OCI-LY7 (cell line): Measurements from ENCODE around the gene ARIH2. TPM values are rescaled to one million over a fixed set of nuclear protein-coding genes. Genes with fewer than 3 reads are reported as not detected.

ENCODE experiments used
- BruUV-seq: library from RNA; stranded (reverse); fragments of 400-500 nt; replicated peaks from 2 replicates; lab custom pipeline; 2021; lab: Mats Ljungman, UMichigan
- CTCF ChIA-PET: fragments of 300-600 bp; sonication (Branson Sonifier 250); formaldehyde crosslinking; loops from one replicate; lab custom pipeline; 2022; ENCODE audit warnings: antibody characterized with exemption; ENCODE audit not compliant: unreplicated experiment; lab: Charles Lee
- POLR2A ChIA-PET: fragments of 300-600 bp; sonication (Branson Sonifier 250); formaldehyde crosslinking; loops from one replicate; lab custom pipeline; 2022; ENCODE audit warnings: antibody characterized with exemption; lab: Charles Lee
- DNase-seq: peaks from one replicate; pipeline ENCODE4 v3.0.0-alpha.2; 2015; ENCODE audit warnings: low spot score
- H2AFZ ChIP-seq: fragments of 200-600 bp; sonication (generic), shearing (Covaris generic); 2 replicates; pipeline ENCODE4 v1.6.1; 2014; ENCODE audit warnings: mild to moderate bottlenecking, antibody characterized with exemption, low read length, moderate library complexity
- H3K27ac ChIP-seq: fragments of 200-600 bp; sonication (generic); 2 replicates; pipeline ENCODE4 v1.5.1; 2014; ENCODE audit warnings: mixed run types, low read depth, mild to moderate bottlenecking, moderate library complexity, low read length, inconsistent platforms; ENCODE audit not compliant: poor library complexity, severe bottlenecking
- H3K36me3 ChIP-seq: fragments of 200-600 bp; sonication (generic); 2 replicates; pipeline ENCODE4 v1.6.1; 2014; ENCODE audit warnings: mild to moderate bottlenecking, antibody characterized with exemption, low read length, moderate library complexity, mixed read lengths; ENCODE audit not compliant: insufficient read depth
- H3K4me1 ChIP-seq: fragments of 200-600 bp; sonication (generic); 2 replicates; pipeline ENCODE4 v1.5.1; 2014; ENCODE audit warnings: mild to moderate bottlenecking, low read length; ENCODE audit not compliant: insufficient read depth, poor library complexity, severe bottlenecking
- H3K4me2 ChIP-seq: fragments of 200-600 bp; sonication (generic); 2 replicates; pipeline ENCODE4 v1.6.1; 2014; ENCODE audit warnings: mild to moderate bottlenecking, low read length
- H3K4me3 ChIP-seq: fragments of 200-600 bp; sonication (generic); 2 replicates; pipeline ENCODE4 v1.5.1; 2014; ENCODE audit warnings: mild to moderate bottlenecking, low read depth, low read length; ENCODE audit not compliant: poor library complexity, severe bottlenecking
- H3K79me2 ChIP-seq: fragments of 200-600 bp; sonication (generic); 2 replicates; pipeline ENCODE4 v1.6.1; 2016; ENCODE audit warnings: low read depth, mild to moderate bottlenecking, low read length, moderate library complexity, mixed read lengths; ENCODE audit not compliant: insufficient read depth
- H3K9me2 ChIP-seq: fragments of 200-600 bp; sonication (generic); 2 replicates; pipeline ENCODE4 v1.6.1; 2016; ENCODE audit warnings: mild to moderate bottlenecking, low read length, mixed read lengths; ENCODE audit not compliant: insufficient read depth
- H3K9me3 ChIP-seq: fragments of 200-600 bp; sonication (generic); 2 replicates; pipeline ENCODE4 v1.6.1; 2014; ENCODE audit warnings: mild to moderate bottlenecking, mixed run types, low read length, mixed read lengths
- H4K20me1 ChIP-seq: fragments of 200-600 bp; sonication (generic); 2 replicates; pipeline ENCODE4 v1.6.1; 2014; ENCODE audit warnings: mild to moderate bottlenecking, antibody characterized with exemption, low read length, moderate library complexity, mixed read lengths; ENCODE audit not compliant: insufficient read depth
- CTCF ChIP-seq: fragments of 200-600 bp; sonication (generic); conservative IDR thresholded peaks from 2 replicates; pipeline ENCODE4 v1.5.1; 2014; ENCODE audit warnings: mild to moderate bottlenecking, antibody characterized with exemption, low read length, moderate library complexity, mixed read lengths
- EZH2phosphoT487 ChIP-seq: fragments of 200-600 bp; sonication (generic); IDR thresholded peaks from 2 replicates; pipeline ENCODE4 v1.6.1; 2018; ENCODE audit warnings: low read depth, borderline replicate concordance, mild to moderate bottlenecking, mixed run types, antibody characterized with exemption, low read length, moderate library complexity, mixed read lengths
- intact Hi-C: fragments of 100-400 bp; cut with micrococcal nuclease; formaldehyde crosslinking; loops from one replicate; pipeline ENCODE4 v1.10.0; 2022; ENCODE audit not compliant: unreplicated experiment
- total RNA-seq, 2 experiments: library from RNA; depleted of rRNA in 1 of 2; stranded (reverse); fragments of >200 nt in 1 of 2; shearing (Covaris generic) in 1 of 2; gene quantifications; 2 replicates each; pipeline ENCODE4 v1.2.3, GENCODE V29; 2014 to 2022

The ARIH2 gene
- total RNA-seq, 2 experiments from 2014 or later: 124 to 131 TPM

DNA sequence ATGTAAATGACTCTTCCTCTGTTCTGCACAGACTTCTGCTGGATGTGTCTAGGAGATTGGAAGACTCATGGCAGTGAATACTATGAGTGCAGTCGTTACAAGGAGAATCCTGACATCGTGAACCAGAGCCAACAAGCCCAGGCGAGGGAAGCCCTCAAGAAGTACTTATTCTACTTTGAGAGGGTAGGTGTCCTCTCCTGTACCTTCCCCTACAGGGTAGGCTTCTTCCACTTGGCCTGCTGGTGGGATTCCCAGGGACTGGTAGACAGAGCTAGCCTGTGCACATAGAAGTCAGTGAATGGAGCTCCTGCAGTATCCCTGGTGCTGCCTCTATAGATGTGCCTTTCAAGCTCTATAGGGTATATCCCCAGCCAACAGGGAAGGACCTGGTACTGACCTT, 60.8 kb downstream of the ARIH2 start:
- DNase-seq: no peak
- H3K4me3 ChIP-seq: no peak overlapping the region
- H3K9me3 ChIP-seq: no peaks in the 10 kb centered on the region
- ChIA-PET CTCF (no interaction called here), POLR2A (no interaction called here)
- no peak overlapping the region for H3K27ac ChIP-seq
- no peaks in the 10 kb centered on the region for H3K79me2 ChIP-seq
- H4K20me1 ChIP-seq: no peaks in the 10 kb centered on the region
- no TSS peak for BruUV-seq
- intact Hi-C loops: no loop called here
- no peaks in the 10 kb centered on the region for H3K9me2 ChIP-seq
- H3K4me1 ChIP-seq: no peaks in the 10 kb centered on the region
- H2AFZ ChIP-seq: no peak overlapping the region
- no peak for TF ChIP-seq EZH2phosphoT487
- no peak for TF ChIP-seq CTCF
- no peak overlapping the region for H3K4me2 ChIP-seq
- peaks cover 95% of the 10 kb centered on the region for H3K36me3 ChIP-seq

- no TSS peak for BruUV-seq
- ChIA-PET POLR2A (interaction anchor here (0.6 to 0.7 kb wide), 3 partner anchors 135 to 435 kb away, joined by 3 to 5 read pairs (median 3); no protein-coding TSS in a partner anchor), CTCF (no interaction called here)
- Histone ChIP-seq H3K79me2 (no peaks in the 10 kb centered on the region), H3K9me2 (no peaks in the 10 kb centered on the region), H3K4me1 (no peaks in the 10 kb centered on the region), H3K27ac (no peak overlapping the region), H3K4me3 (no peak overlapping the region), H3K4me2 (no peak overlapping the region), H4K20me1 (no peaks in the 10 kb centered on the region), H3K36me3 (peaks cover 95% of the 10 kb centered on the region), H3K9me3 (no peaks in the 10 kb centered on the region), H2AFZ (no peak overlapping the region)
- intact Hi-C loops: no loop called here
- TF ChIP-seq EZH2phosphoT487 (no peak), CTCF (no peak)
- DNase-seq: no peak
Measured at GRCh38 chr3:48980295-48980694, 61.7 kb downstream of the ARIH2 start.

DNA sequence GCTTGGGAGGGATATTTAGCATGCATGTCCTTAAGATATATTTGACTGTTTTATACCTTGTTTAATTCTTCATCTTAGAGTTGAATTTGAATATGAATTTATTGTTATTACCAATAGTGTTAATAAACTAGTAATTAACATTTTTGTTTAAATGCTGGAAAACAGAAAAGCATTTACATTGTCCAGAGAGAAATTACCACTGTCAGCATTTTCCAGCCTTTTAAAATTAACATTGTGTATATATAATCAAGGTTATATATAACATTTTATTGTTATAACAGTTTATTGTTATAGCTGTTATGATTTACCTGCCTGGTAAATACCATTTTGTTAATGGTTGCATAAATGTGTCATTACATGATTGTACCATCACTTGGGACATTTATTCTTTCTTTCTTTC, 63.4 kb downstream of the ARIH2 start:
- Histone ChIP-seq H3K4me2 (no peak overlapping the region), H3K36me3 (peaks cover 86% of the 10 kb centered on the region), H3K4me3 (no peak overlapping the region), H3K79me2 (no peaks in the 10 kb centered on the region), H3K4me1 (no peaks in the 10 kb centered on the region), H3K27ac (no peak overlapping the region), H3K9me2 (no peaks in the 10 kb centered on the region), H2AFZ (no peak overlapping the region), H3K9me3 (no peaks in the 10 kb centered on the region), H4K20me1 (no peaks in the 10 kb centered on the region)
- no TSS peak for BruUV-seq
- POLR2A ChIA-PET: interaction anchor here (0.6 to 1.1 kb wide), 3 partner anchors 10 to 462 kb away, joined by 3 to 4 read pairs (median 3); no protein-coding TSS in a partner anchor
- CTCF ChIA-PET: no interaction called here
- DNase-seq: no peak
- intact Hi-C loops: no loop called here
- TF ChIP-seq EZH2phosphoT487 (no peak), CTCF (no peak)
